ENCODE measurements around the gene SAMD11.
"Not testable (repeated sequence)": the region's sequence is repeated elsewhere in the genome, so short reads cannot be mapped to it uniquely, and the experiment has no call there.

SAMD11 gene
- total RNA-seq: 0 reads per million in 4 donors

GRCh38 chr1:923131-923990, at the start of gene SAMD11:
Gene SAMD11, plus strand, starts transcription at chr1:923923. Its CDS starts 509 bp downstream, at chr1:924432.
- peak in 3 of 5 donors; percentile 41 to 59 (median 46) for DNase-seq

DNA sequence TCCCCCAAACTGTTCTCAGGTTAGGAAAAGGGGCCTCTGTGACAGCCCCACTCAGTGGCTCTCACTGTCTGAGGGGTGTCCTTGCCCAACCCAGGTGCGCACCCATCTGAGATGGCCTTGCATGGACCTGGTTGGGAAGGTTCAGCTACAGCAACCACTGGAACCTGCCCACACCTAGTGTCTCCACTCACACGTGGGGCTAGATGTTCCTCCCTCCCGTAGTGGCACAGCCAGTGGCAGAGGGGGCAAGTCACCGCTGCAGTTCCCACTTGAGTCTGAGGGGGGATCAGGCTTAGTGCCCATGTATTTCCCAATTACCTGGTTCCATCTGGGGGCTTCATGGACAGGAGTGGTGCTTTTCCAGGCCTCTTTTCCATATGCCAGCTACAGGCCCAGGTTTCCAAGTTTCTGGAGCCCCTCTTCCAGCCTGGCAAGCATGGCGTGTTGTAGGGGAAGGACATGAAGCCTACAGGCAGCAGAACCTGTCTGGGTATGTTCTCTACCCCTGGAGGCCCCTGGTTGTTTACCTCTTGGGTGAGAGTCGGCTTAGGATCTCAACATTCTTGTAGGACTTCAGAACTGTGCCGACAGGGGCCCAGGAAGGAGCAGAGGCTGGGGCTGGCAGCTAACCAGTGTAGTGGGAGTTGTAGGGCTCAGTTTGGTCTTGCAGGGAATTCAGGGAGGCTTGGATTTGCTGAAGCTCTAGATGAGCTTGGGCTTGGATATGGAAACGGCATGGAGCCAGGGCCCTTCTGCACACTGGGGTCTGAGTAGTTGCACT, 47.1 kb upstream of the SAMD11 start:
- not testable (repeated sequence) for DNase-seq

- DNase-seq: not testable (repeated sequence)
Measured at GRCh38 chr1:877209-877986, 46.3 kb upstream of the SAMD11 start.

DNA sequence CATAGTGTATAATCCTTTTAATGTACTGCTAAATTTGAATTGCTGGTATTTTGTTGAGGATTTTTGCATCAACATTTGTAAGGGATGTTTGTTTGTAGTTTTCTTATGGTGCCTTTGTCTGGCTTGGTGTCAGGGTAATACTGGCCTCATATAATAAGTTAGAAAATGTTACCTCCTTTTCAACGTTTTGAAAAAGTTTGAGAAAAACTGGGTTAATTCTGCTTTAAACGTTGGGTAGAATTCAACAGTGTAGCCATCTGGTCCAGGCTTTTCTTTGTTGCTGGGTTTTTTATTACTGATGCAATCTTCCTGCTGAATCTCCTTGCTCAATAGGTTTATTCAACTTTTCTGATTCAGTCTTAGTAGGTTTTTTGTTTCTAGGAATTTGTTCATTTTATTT, 43.2 kb upstream of the SAMD11 start:
- DNase-seq: not testable (repeated sequence)

GRCh38 chr1:880915-881314, 42.8 kb upstream of the SAMD11 start:
- not testable (repeated sequence) for DNase-seq

DNA sequence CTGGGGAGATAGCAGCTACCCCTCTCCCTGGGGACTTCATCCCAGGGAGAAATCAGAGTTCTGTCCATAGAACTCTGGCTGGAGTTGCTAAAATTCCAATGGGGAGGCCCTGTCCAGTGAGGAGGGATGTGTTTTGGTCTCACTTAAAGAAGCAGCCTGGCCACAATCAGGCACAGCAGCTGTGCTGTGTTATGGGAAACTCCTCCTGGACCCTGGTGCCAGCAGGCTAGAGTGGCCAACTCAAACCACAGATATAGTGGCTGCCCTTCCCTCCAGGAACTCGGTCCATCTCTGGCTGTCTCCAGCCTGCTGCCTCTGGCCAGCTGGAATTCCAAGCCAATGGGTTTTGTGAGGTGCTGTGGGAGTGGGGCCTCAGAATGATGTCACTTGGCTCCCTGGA, 37.4 kb upstream of the SAMD11 start:
- no peak for DNase-seq

- DNase-seq: no peak
Measured at GRCh38 chr1:886760-887159, 37.0 kb upstream of the SAMD11 start.

DNA sequence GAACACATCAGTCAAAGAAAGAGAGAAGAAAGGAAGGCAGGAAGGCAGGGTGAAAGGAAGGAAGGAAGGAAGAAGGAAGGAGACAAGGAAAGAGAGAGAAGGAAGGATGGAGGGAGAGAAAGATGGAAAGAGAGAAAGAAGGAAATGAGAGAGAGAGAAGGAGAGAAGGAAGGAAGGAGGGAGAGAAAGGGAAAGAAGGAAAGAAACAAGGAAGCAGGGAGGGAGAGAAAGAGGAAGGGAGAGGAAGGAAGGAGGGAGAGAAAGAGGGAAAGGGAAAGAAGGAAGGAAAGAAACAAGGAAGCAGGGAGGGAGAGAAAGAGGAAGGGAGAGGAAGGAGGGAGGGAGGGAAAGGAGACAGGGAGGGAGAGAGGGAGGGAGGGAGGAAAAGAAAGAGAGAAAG, 35.4 kb upstream of the SAMD11 start:
- no peak for DNase-seq

DNA sequence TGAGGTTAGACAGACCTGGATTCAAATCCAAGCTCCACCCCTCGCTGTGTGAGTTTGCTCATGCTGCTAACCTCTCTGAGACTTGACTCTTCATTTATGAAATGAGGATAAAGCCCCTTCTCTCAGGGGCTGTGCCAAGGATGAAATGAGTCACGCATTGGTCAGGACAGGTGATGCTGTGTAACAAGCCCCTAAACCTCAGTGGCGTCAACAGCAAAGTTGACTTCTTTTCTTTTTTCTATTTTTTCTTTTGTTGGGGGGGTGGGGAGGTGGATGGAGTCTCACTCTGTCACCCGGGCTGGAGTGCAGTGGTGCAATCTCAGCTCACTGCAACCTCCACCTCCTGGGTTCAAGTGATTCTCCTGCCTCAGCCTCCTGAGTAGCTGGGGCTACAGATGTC, 33.9 kb upstream of the SAMD11 start:
- DNase-seq: not testable (repeated sequence)

GRCh38 chr1:890234-890633, 33.5 kb upstream of the SAMD11 start:
- not testable (repeated sequence) for DNase-seq

DNA sequence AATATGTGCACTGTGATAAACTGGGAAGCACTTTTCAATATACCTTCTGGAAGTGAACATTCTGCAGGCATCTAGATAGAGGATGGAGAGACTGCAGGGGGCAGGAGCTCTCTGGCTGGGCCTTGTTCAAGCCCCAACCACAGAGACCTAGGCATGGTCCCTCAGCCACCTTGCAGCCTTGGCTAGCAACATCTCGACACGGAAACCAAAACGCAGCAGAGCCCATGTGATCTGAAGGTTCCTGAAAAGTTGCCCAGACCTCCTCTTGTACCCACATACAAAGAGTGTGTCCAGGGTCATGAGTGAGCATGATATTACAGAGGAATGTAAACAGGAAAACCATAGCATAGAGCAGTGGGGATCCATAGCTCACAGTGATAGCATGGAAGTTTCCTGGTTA, 33.1 kb upstream of the SAMD11 start:
- DNase-seq: no peak

GRCh38 chr1:897226-897625, 26.5 kb upstream of the SAMD11 start:
- no peak for DNase-seq

DNA sequence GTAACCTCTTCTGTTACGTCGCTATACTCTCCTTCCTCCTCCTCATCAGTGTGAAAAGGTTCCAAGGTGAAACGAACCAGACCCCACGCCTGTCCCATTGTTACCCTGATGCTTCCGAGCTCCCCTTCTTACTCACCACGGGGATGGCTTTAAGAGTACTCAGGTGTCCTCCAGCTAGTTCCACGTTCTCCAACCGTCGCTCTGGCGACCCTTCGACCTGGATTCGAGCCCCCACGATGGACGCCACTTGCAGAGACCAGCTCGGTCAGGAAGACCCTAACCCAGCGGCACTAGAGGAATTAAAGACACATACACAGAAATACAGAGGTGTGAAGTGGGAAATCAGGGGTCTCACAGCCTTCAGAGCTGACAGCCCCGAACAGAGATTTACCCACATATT, 25.8 kb upstream of the SAMD11 start:
- DNase-seq: not testable (repeated sequence)

DNA sequence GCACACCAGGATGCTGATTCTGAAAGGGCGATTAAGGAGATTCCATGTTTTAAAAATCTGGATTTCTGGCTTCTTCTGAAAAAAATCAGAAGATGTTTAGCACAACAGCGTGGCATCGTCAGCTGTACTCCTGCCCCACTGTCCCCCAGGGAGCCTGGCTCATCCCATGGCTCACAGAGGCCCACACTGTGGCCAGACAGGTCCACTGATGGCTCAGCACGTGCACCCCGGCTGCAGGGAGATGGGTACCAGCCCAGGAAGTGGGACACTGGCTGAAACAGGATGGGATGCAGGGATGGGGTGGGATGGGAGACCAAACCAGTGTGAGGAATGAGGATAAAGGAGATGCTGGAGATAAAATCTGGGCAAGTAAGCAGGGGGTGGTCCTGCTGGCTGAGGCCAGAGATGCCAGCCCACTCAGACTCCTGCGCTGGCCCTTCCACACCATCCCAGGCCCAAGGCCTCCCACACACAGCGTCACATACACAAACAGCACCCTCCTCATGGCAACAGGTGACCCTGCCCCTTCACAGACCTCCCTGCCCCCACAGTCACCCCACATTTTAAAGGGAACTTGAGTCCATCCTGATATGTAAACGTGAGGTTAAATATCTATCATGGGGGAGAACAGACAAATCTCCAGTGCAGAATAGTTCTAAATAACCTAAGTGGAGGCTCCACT, 23.9 kb upstream of the SAMD11 start:
- DNase-seq: no peak

- no peak for DNase-seq
Measured at GRCh38 chr1:901108-901859, 22.4 kb upstream of the SAMD11 start.

GRCh38 chr1:902802-903201, 20.9 kb upstream of the SAMD11 start:
- DNase-seq: no peak

DNA sequence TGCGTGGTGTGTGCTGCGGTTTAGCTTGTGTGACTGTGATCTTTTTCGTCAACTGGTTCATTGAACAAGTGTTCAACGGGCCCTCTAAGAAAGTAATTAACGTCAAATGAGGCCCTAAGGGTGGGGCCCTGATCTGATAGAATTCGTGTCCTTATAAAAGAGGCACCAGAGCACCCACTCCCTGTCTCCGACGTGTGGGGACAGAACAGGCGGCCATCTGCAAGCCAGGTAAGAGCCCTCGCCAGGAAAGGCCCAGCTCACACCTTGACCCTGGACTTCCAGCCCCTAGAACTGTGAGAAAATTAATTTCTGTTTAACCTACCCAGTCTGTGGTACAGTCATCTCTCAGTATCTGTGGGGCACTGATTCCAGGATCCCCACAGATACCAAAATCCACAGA, 20.4 kb upstream of the SAMD11 start:
- no peak for DNase-seq

DNA sequence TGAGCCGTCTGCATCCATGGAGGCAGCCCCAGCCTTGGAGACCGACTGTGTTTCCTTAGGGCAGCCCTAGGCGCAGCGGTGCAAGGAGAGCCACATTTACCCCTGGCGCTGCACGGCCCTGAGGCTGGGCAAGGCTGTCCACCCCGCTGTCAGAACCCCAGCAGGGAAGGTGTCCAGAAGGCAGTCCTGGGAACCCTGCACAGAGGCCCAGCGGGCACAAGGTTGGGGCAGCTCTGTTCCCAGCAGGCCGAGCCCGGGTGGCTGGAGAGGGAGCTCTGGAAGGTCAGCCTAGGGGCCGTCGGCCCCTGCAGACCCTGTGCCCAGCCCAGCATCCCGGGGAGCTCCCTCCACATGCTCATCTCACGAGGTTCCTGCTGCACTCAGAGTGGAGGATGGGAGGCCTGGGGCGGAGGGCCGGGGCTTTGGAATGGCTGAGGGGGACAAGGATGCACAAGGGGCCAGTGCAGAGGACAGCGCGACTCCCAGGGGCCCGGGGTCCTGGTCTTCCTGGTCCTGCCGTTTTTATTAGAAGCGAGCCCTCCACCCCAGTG, 19.9 kb upstream of the SAMD11 start:
- DNase-seq: no peak

DNA sequence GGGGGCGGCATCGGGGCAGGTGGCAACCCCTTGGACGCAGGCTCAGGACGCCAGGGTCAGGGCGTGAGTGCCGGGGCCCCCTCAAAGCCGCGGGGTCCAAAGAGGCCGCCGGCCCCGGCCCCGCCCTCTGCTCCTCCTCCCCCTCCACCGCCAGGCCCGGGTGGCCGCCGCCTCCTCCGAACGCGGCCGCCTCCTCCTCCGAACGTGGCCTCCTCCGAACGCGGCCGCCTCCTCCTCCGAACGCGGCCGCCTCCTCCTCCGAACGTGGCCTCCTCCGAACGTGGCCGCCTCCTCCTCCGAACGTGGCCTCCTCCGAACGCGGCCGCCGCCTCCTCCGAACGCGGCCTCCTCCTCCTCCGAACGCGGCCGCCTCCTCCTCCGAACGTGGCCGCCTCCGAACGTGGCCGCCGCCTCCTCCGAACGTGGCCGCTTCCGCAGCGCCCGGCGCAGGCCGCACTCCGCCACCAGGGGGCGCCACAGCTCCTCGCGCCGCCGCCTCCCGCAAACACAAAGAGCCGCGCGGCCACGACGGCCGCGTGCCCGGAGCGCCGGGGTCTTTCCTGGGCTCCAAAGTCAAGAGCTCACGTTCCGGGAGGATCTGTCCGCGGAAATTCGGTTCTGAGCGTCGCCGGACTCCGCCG, 19.3 kb upstream of the SAMD11 start:
- peak; percentile 54 to 88 (median 77) for DNase-seq

DNA sequence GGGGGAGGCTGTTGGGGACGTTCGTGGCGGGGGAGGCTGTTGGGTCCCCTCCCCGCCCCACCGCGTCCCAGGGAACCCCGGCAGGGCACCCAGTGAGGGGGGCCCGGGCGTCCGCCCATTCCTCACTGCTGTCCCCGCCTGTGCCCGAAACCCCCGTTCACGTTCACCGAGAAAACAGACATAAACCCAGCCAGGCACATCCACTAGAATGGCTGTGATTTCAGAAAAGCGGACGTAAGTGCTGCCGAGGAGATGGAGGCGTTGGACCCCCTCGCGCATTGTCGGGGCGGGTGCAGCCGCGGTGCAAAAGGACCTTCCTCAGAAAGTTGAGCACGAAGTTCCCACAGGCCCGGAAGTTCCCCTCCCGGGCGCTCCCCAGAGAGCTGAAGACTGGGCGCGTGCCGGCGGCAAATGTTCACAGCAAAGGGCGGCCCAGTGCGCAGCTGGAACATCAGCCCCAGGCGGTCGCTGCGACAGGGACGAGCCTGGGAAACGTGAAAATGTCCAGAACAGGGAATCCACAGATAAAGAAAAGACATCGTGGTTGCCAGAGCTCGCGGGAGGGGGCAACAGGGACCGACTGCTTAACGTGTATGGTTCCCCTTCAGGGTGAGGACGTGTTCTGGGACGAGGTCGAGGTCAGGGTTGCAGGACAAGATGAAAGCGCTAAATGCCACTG, 18.5 kb upstream of the SAMD11 start:
- DNase-seq: no peak
